22Rv1 (cell line): Measurements from ENCODE around the gene ETFB.

Experiments
- CTCF ChIP-seq: fragments of 450-650 bp; IDR thresholded peaks from 2 replicates; pipeline ENCODE4 v1.5.1; 2017; ENCODE audit warnings: mild to moderate bottlenecking
- ZFX ChIP-seq: fragments of 450-650 bp; IDR thresholded peaks from 2 replicates; pipeline ENCODE4 v1.6.1; 2017; ENCODE audit warnings: antibody characterized with exemption, borderline replicate concordance

DNA sequence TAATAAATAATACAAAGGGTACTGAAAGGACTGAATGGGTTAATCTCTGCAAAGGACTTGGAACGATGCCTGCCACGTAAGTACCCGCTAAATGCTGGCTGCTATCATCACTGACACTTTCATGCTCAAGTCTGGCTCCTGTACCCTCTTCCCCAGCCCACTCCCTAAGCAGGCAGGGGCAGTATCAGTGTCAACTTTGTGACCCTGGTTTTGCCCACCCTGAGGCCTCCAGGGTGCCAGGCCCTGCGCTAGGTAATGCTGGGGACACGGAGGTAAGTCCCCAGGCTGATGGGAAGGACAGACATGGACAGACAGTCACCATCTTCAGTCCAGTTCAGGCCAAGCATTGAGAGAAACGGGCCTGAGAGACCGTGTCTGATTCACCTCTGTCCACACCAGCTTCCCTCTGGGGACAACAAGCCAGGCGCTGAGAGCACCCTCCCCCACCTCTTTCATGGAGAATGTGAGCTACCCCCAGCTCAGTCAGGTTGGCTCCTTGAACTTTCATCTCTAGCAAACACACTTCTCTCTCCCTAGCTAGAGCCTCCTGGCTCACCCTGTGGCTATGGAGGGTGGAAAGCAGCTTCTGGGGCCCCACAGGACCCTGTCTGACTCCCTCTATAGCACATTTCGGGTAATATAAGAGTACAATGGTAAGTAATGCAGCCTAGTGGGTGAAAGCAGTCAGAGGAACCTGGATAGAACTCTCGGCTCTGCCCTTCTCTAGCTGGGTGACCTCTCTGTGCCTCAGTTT, 800 bp downstream of the ETFB start:
- TF ChIP-seq CTCF, result no peak
- TF ChIP-seq ZFX, result no peak
